Middle frontal gyrus (tissue), 1 donor: ENCODE results near the gene SRRM1.
A peak's percentile ranks its signal among the peaks of the same experiment; 100 is the strongest.
"Not testable (repeated sequence)": the region's sequence is repeated elsewhere in the genome, so short reads cannot be mapped to it uniquely, and the experiment has no call there.

Source experiments
- DNase-seq: peaks from one replicate; pipeline ENCODE4 v3.0.0-alpha.2; 2015; ENCODE audit warnings: low spot score; ENCODE audit errors: extremely low spot score

SRRM1 gene

GRCh38 chr1:24714859-24715520 is 71.9 kb downstream of the SRRM1 start:
- peak; percentile 77 for DNase-seq

GRCh38 chr1:24715658-24716057 is 72.6 kb downstream of the SRRM1 start:
- no peak for DNase-seq

GRCh38 chr1:24717887-24718650 is 75.0 kb downstream of the SRRM1 start:
- DNase-seq = peak; percentile 84

GRCh38 chr1:24720152-24720551 is 77.0 kb downstream of the SRRM1 start:
- no peak for DNase-seq

- no peak for DNase-seq
Measured at GRCh38 chr1:24721533-24721932, 78.4 kb downstream of the SRRM1 start.

- not testable (repeated sequence) for DNase-seq
Measured at GRCh38 chr1:24722073-24723035, 79.3 kb downstream of the SRRM1 start.
